Stimulated activated CD8-positive, alpha-beta memory T cell treated with anti-CD3 and anti-CD28 coated beads, Interleukin-4, amount 100 ng/mL, for 24 hours (primary cell): ENCODE measurements around the gene SUMO1.
A peak's percentile ranks its signal among the peaks of the same experiment; 100 is the strongest.

ENCODE experiments used
- DNase-seq: peaks from one replicate; pipeline ENCODE4 v3.0.0-alpha.2; 2020; ENCODE audit warnings: low read depth

SUMO1 gene

GRCh38 chr2:202196727-202197126 lies 41.7 kb downstream of the SUMO1 start:
- no peak for DNase-seq

- DNase-seq: no peak
Observed at GRCh38 chr2:202194418-202194817, 44.0 kb downstream of the SUMO1 start.

- DNase-seq: no peak
Observed at GRCh38 chr2:202193881-202194353, 44.5 kb downstream of the SUMO1 start.

GRCh38 chr2:202193305-202193704 lies 45.1 kb downstream of the SUMO1 start:
- no peak for DNase-seq

- DNase-seq: no peak
Observed at GRCh38 chr2:202187570-202187969, 50.8 kb downstream of the SUMO1 start.

GRCh38 chr2:202186641-202187202 lies 51.7 kb downstream of the SUMO1 start:
- no peak for DNase-seq

GRCh38 chr2:202185156-202185555 lies 53.2 kb downstream of the SUMO1 start:
- no peak for DNase-seq

GRCh38 chr2:202184557-202184956 lies 53.8 kb downstream of the SUMO1 start:
- DNase-seq: no peak

- DNase-seq: no peak
Observed at GRCh38 chr2:202178346-202178958, 59.9 kb downstream of the SUMO1 start.

- DNase-seq: peak; percentile 16
Observed at GRCh38 chr2:202172439-202173211, 65.8 kb downstream of the SUMO1 start.

GRCh38 chr2:202171241-202171825 lies 67.1 kb downstream of the SUMO1 start:
- no peak for DNase-seq

GRCh38 chr2:202169832-202170424 lies 68.5 kb downstream of the SUMO1 start:
- DNase-seq: no peak

- no peak for DNase-seq
Observed at GRCh38 chr2:202169131-202169530, 69.3 kb downstream of the SUMO1 start.

- no peak for DNase-seq
Observed at GRCh38 chr2:202165945-202166344, 72.5 kb downstream of the SUMO1 start.

GRCh38 chr2:202165208-202165607 lies 73.2 kb downstream of the SUMO1 start:
- no peak for DNase-seq

- no peak for DNase-seq
Observed at GRCh38 chr2:202164411-202164810, 74.0 kb downstream of the SUMO1 start.

- no peak for DNase-seq
Observed at GRCh38 chr2:202161151-202161835, 77.1 kb downstream of the SUMO1 start.

GRCh38 chr2:202158796-202159195 lies 79.6 kb downstream of the SUMO1 start:
- DNase-seq: no peak

- no peak for DNase-seq
Observed at GRCh38 chr2:202157211-202157990, 81.0 kb downstream of the SUMO1 start.
